Uterus (tissue), 2 donors: ENCODE results near the gene RECQL5.

Experiments used
- CTCF ChIP-seq, 4 experiments: fragments of 200-600 bp in 2 of 4; fragments of 450-650 bp in 2 of 4; sonication (generic) in 2 of 4; IDR thresholded peaks; one replicate each; pipeline ENCODE4 v1.5.1; 2016 to 2019; ENCODE audit warnings: antibody characterized with exemption in 4 of 4, mild to moderate bottlenecking in 2 of 4, moderate library complexity in 1 of 4
- POLR2A ChIP-seq, 2 donors: fragments of 450-650 bp; IDR thresholded peaks; one replicate each; pipeline ENCODE4 v1.6.1; 2016; ENCODE audit warnings: antibody characterized with exemption in 2 of 2, mild to moderate bottlenecking in 1 of 2, moderate library complexity in 1 of 2

- no peak for TF ChIP-seq CTCF (IDR thresholded peaks at IDR 0.05)
- no peak for TF ChIP-seq POLR2A (IDR thresholded peaks at IDR 0.05)
Measured at GRCh38 chr17:75596320-75597087, 70.5 kb downstream of the RECQL5 start.
